ENCODE results near the gene ZNF296. TPM values are rescaled to one million over a fixed set of nuclear protein-coding genes. Genes with fewer than 3 reads are reported as not detected.

Gene ZNF296
- total RNA-seq, 1 donor from 2014 or later: not detected

GRCh38 chr19:45102481-45102880 is 26.2 kb upstream of the ZNF296 start:
- H3K27ac Mint-ChIP-seq: no peak overlapping the region
- H3K4me1 Mint-ChIP-seq: peaks cover 74% of the 10 kb centered on the region
- H3K27ac ChIP-seq: no peak overlapping the region
- TF ChIP-seq EZH2phosphoT487 (IDR thresholded peaks at IDR 0.05) (no peak), EZH2 (IDR thresholded peaks at IDR 0.05) (no peak), CTCF (IDR thresholded peaks at IDR 0.05) (no peak)
- H3K4me1 ChIP-seq: peaks cover 36% of the 10 kb centered on the region
- peaks cover 6% of the 10 kb centered on the region for H3K27me3 Mint-ChIP-seq (ENCODE audit: insufficient read depth, low read depth)
- no peak overlapping the region for H3K9ac ChIP-seq
- peaks cover 100% of the 10 kb centered on the region for H4K20me1 ChIP-seq (ENCODE audit: low read depth)
- H3K4me2 ChIP-seq: peak overlapping the region; percentile 61
- H3K9me3 Mint-ChIP-seq: no peaks in the 10 kb centered on the region
- no peak for DNase-seq (ENCODE audit: low spot score)
- no peak overlapping the region for H2AFZ ChIP-seq (replicated peaks)
- no peaks in the 10 kb centered on the region for H3K36me3 ChIP-seq
- H3K36me3 Mint-ChIP-seq: no peaks in the 10 kb centered on the region
- no peak overlapping the region for H3K4me3 Mint-ChIP-seq
- no peaks in the 10 kb centered on the region for H3K9me3 ChIP-seq (ENCODE audit: low read depth)
- peaks cover 23% of the 10 kb centered on the region for H3F3A ChIP-seq (ENCODE audit: low read depth)
- no peak overlapping the region for H3K4me3 ChIP-seq
- peaks cover 95% of the 10 kb centered on the region for H3K79me2 ChIP-seq (ENCODE audit: low read depth)
- H3K27me3 ChIP-seq: no peaks in the 10 kb centered on the region

GRCh38 chr19:45101806-45102205 is 25.5 kb upstream of the ZNF296 start:
- no peak overlapping the region for H3K9ac ChIP-seq
- peaks cover 100% of the 10 kb centered on the region for H4K20me1 ChIP-seq (ENCODE audit: low read depth)
- Mint-ChIP-seq H3K27me3 (ENCODE audit: insufficient read depth, low read depth) (peaks cover 8% of the 10 kb centered on the region), H3K27ac (no peak overlapping the region), H3K36me3 (peaks cover 1% of the 10 kb centered on the region), H3K4me1 (peaks cover 79% of the 10 kb centered on the region), H3K9me3 (no peaks in the 10 kb centered on the region), H3K4me3 (peak overlapping the region; percentile 24)
- DNase-seq (ENCODE audit: low spot score): no peak
- H3K27ac ChIP-seq: no peak overlapping the region
- no peaks in the 10 kb centered on the region for H3K36me3 ChIP-seq
- H2AFZ ChIP-seq (replicated peaks): no peak overlapping the region
- no peak overlapping the region for H3K4me3 ChIP-seq
- peaks cover 23% of the 10 kb centered on the region for H3F3A ChIP-seq (ENCODE audit: low read depth)
- TF ChIP-seq EZH2 (IDR thresholded peaks at IDR 0.05) (no peak), CTCF (IDR thresholded peaks at IDR 0.05) (no peak), EZH2phosphoT487 (IDR thresholded peaks at IDR 0.05) (no peak)
- H3K27me3 ChIP-seq: no peaks in the 10 kb centered on the region
- H3K4me2 ChIP-seq: no peak overlapping the region
- no peaks in the 10 kb centered on the region for H3K9me3 ChIP-seq (ENCODE audit: low read depth)
- peaks cover 36% of the 10 kb centered on the region for H3K4me1 ChIP-seq
- H3K79me2 ChIP-seq (ENCODE audit: low read depth): peaks cover 95% of the 10 kb centered on the region

GRCh38 chr19:45100846-45101252 is 24.6 kb upstream of the ZNF296 start:
- no peak overlapping the region for H2AFZ ChIP-seq (replicated peaks)
- H3K4me1 Mint-ChIP-seq: peaks cover 89% of the 10 kb centered on the region
- H3K36me3 ChIP-seq: no peaks in the 10 kb centered on the region
- H3K9me3 Mint-ChIP-seq: no peaks in the 10 kb centered on the region
- DNase-seq (ENCODE audit: low spot score): no peak
- no peak overlapping the region for H3K4me2 ChIP-seq
- peaks cover 23% of the 10 kb centered on the region for H3F3A ChIP-seq (ENCODE audit: low read depth)
- H3K27ac Mint-ChIP-seq: peak overlapping the region; percentile 4
- H3K9me3 ChIP-seq (ENCODE audit: low read depth): no peaks in the 10 kb centered on the region
- TF ChIP-seq EZH2 (IDR thresholded peaks at IDR 0.05) (no peak), CTCF (IDR thresholded peaks at IDR 0.05) (no peak), EZH2phosphoT487 (IDR thresholded peaks at IDR 0.05) (no peak)
- H4K20me1 ChIP-seq (ENCODE audit: low read depth): peaks cover 100% of the 10 kb centered on the region
- no peak overlapping the region for H3K9ac ChIP-seq
- peaks cover 36% of the 10 kb centered on the region for H3K4me1 ChIP-seq
- H3K27me3 Mint-ChIP-seq (ENCODE audit: insufficient read depth, low read depth): peaks cover 10% of the 10 kb centered on the region
- no peak overlapping the region for H3K4me3 ChIP-seq
- H3K27me3 ChIP-seq: no peaks in the 10 kb centered on the region
- peaks cover 8% of the 10 kb centered on the region for H3K36me3 Mint-ChIP-seq
- H3K79me2 ChIP-seq (ENCODE audit: low read depth): peaks cover 95% of the 10 kb centered on the region
- no peak overlapping the region for H3K27ac ChIP-seq
- H3K4me3 Mint-ChIP-seq: peak overlapping the region; percentile 56

Measured in neural progenitor cell (in vitro differentiated cells).